Measurements from ENCODE around the gene IP6K2. TPM values are rescaled to one million over a fixed set of nuclear protein-coding genes. Genes with fewer than 3 reads are reported as not detected.

Gene IP6K2
- total RNA-seq, 5 donors from 2014 or later (not counting 1 experiment from before 2014, with no cell fraction given), result 69.0 to 95.7 (median 77.6) TPM

- no peak overlapping the region for H3K4me3 ChIP-seq (ENCODE audit: control insufficient read depth in 1 of 2, extremely low read depth in 1 of 2, low read length in 1 of 2)
- Mint-ChIP-seq H3K36me3 (peaks cover 24% of the 10 kb centered on the region), H3K9me3 (no peaks in the 10 kb centered on the region), H3K4me3 (no peak overlapping the region), H3K27me3 (no peaks in the 10 kb centered on the region), H3K4me1 (peaks cover 56 to 68% (median 68%) of the 10 kb centered on the region in 3 donors), H3K27ac (no peak overlapping the region)
- ChIA-PET CTCF (interaction anchor here in 1 of 2 donors (0.6 kb wide), 1 partner anchor 1516 kb away, joined by 3 read pairs; no protein-coding TSS in a partner anchor), POLR2A (no interaction called here)
- H3K27me3 ChIP-seq (replicated peaks in 1 of 2; ENCODE audit: control insufficient read depth in 2 of 2, extremely low read depth in 1 of 2, insufficient read depth in 2 of 2, low read length in 1 of 2), result no peaks in the 10 kb centered on the region
- DNase-seq, result no peak
- ATAC-seq (replicated peaks in 1 of 4), result no peak
- 100% methylated on average over 2 of the region's 5 CpGs for WGBS (ENCODE audit: insufficient coverage)
- peaks cover 5 to 42% of the 10 kb centered on the region in 2 donors for H3K36me3 ChIP-seq (ENCODE audit: control insufficient read depth in 2 of 2, extremely low read depth in 1 of 2, insufficient read depth in 1 of 2, low read length in 1 of 2)
- no peak overlapping the region for H3K27ac ChIP-seq (ENCODE audit: low read length)
- H3K4me1 ChIP-seq (ENCODE audit: control insufficient read depth in 1 of 2, extremely low read depth in 1 of 2, insufficient read depth in 2 of 2, low read length in 2 of 2), result peaks cover 4 to 37% of the 10 kb centered on the region in 2 experiments
- H3K9me3 ChIP-seq, result no peaks in the 10 kb centered on the region
Observed at GRCh38 chr3:48707157-48707556, 9.9 kb downstream of the IP6K2 start.

GRCh38 chr3:48702320-48702920 is 14.6 kb downstream of the IP6K2 start:
- Mint-ChIP-seq H3K27ac (peak overlapping the region in 1 of 2 donors; percentile 6), H3K4me1 (peaks cover 41 to 54% (median 51%) of the 10 kb centered on the region in 3 donors), H3K27me3 (no peaks in the 10 kb centered on the region), H3K36me3 (peaks cover 16% of the 10 kb centered on the region), H3K4me3 (no peak overlapping the region), H3K9me3 (no peaks in the 10 kb centered on the region)
- WGBS (ENCODE audit: insufficient coverage), result 84% methylated on average over 5 of the region's 6 CpGs
- H3K27ac ChIP-seq (ENCODE audit: low read length), result no peak overlapping the region
- H3K4me1 ChIP-seq (ENCODE audit: control insufficient read depth in 1 of 2, extremely low read depth in 1 of 2, insufficient read depth in 2 of 2, low read length in 2 of 2), result peaks cover 0 to 29% of the 10 kb centered on the region in 2 experiments
- ChIA-PET POLR2A (no interaction called here), CTCF (no interaction called here)
- no peaks in the 10 kb centered on the region for H3K9me3 ChIP-seq
- peaks cover 12 to 47% of the 10 kb centered on the region in 2 donors for H3K36me3 ChIP-seq (ENCODE audit: control insufficient read depth in 2 of 2, extremely low read depth in 1 of 2, insufficient read depth in 1 of 2, low read length in 1 of 2)
- DNase-seq, result no peak
- no peaks in the 10 kb centered on the region for H3K27me3 ChIP-seq (replicated peaks in 1 of 2; ENCODE audit: control insufficient read depth in 2 of 2, extremely low read depth in 1 of 2, insufficient read depth in 2 of 2, low read length in 1 of 2)
- ATAC-seq (replicated peaks in 1 of 4), result no peak
- H3K4me3 ChIP-seq (ENCODE audit: control insufficient read depth in 1 of 2, extremely low read depth in 1 of 2, low read length in 1 of 2), result no peak overlapping the region

GRCh38 chr3:48700731-48701405 is 16.2 kb downstream of the IP6K2 start:
- Mint-ChIP-seq H3K4me1 (peaks cover 34 to 53% (median 46%) of the 10 kb centered on the region in 3 donors), H3K36me3 (peaks cover 18% of the 10 kb centered on the region), H3K27ac (no peak overlapping the region), H3K27me3 (no peaks in the 10 kb centered on the region), H3K9me3 (no peaks in the 10 kb centered on the region), H3K4me3 (no peak overlapping the region)
- H3K36me3 ChIP-seq (ENCODE audit: control insufficient read depth in 2 of 2, extremely low read depth in 1 of 2, insufficient read depth in 1 of 2, low read length in 1 of 2), result peaks cover 7 to 43% of the 10 kb centered on the region in 2 donors
- ChIA-PET POLR2A (no interaction called here), CTCF (interaction anchor here in 1 of 2 donors (0.6 kb wide), 1 partner anchor 89 kb away, joined by 6 read pairs; no protein-coding TSS in a partner anchor)
- no peak overlapping the region for H3K27ac ChIP-seq (ENCODE audit: low read length)
- no peaks in the 10 kb centered on the region for H3K27me3 ChIP-seq (replicated peaks in 1 of 2; ENCODE audit: control insufficient read depth in 2 of 2, extremely low read depth in 1 of 2, insufficient read depth in 2 of 2, low read length in 1 of 2)
- no CpG with 5 or more reads among the region's 11 CpGs for WGBS (ENCODE audit: insufficient coverage)
- DNase-seq, result no peak
- no peaks in the 10 kb centered on the region for H3K9me3 ChIP-seq
- ATAC-seq (replicated peaks in 1 of 4), result no peak
- peaks cover 0 to 27% of the 10 kb centered on the region in 2 experiments for H3K4me1 ChIP-seq (ENCODE audit: control insufficient read depth in 1 of 2, extremely low read depth in 1 of 2, insufficient read depth in 2 of 2, low read length in 2 of 2)
- H3K4me3 ChIP-seq (ENCODE audit: control insufficient read depth in 1 of 2, extremely low read depth in 1 of 2, low read length in 1 of 2), result no peak overlapping the region

DNA sequence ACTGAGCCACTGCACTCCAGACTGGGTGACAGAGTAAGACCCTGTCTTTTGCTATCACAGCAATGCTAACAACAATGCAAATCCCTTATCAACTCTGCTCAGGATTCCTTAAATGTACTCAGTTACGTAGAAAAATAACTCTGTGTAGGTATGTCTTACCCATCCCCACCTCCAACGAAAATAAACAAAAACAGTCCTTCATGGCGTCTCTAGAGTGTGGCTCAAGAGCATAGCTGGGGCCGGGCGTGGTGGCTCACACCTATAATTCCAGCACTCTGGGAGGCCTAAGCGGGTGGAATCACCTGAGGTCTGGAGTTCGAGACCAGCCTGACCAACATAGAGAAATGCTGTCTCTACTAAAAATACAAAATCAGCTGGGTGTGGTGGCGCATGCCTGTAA is 18.1 kb downstream of the IP6K2 start:
- Mint-ChIP-seq H3K36me3 (peaks cover 19% of the 10 kb centered on the region), H3K27ac (peak overlapping the region in 1 of 2 donors; percentile 44), H3K4me3 (no peak overlapping the region), H3K27me3 (no peaks in the 10 kb centered on the region), H3K9me3 (no peaks in the 10 kb centered on the region), H3K4me1 (peaks cover 27 to 53% (median 41%) of the 10 kb centered on the region in 3 donors)
- no peak for DNase-seq
- peaks cover 17 to 52% of the 10 kb centered on the region in 2 donors for H3K36me3 ChIP-seq (ENCODE audit: control insufficient read depth in 2 of 2, extremely low read depth in 1 of 2, insufficient read depth in 1 of 2, low read length in 1 of 2)
- ChIA-PET POLR2A (interaction anchor here in 1 of 2 donors (0.6 kb wide), 1 partner anchor 199 kb away, joined by 3 read pairs; no protein-coding TSS in a partner anchor), CTCF (no interaction called here)
- ATAC-seq (replicated peaks in 1 of 4), result no peak
- H3K9me3 ChIP-seq, result no peaks in the 10 kb centered on the region
- H3K4me1 ChIP-seq (ENCODE audit: control insufficient read depth in 1 of 2, extremely low read depth in 1 of 2, insufficient read depth in 2 of 2, low read length in 2 of 2), result peaks cover 0 to 30% of the 10 kb centered on the region in 2 experiments
- no peaks in the 10 kb centered on the region for H3K27me3 ChIP-seq (replicated peaks in 1 of 2; ENCODE audit: control insufficient read depth in 2 of 2, extremely low read depth in 1 of 2, insufficient read depth in 2 of 2, low read length in 1 of 2)
- no peak overlapping the region for H3K27ac ChIP-seq (ENCODE audit: low read length)
- WGBS (ENCODE audit: insufficient coverage), result 96% methylated on average over 6 of the region's 8 CpGs
- no peak overlapping the region for H3K4me3 ChIP-seq (ENCODE audit: control insufficient read depth in 1 of 2, extremely low read depth in 1 of 2, low read length in 1 of 2)

- Histone ChIP-seq H3K4me3 (ENCODE audit: control insufficient read depth in 1 of 2, extremely low read depth in 1 of 2, low read length in 1 of 2) (no peak overlapping the region), H3K36me3 (ENCODE audit: control insufficient read depth in 2 of 2, extremely low read depth in 1 of 2, insufficient read depth in 1 of 2, low read length in 1 of 2) (peaks cover 17 to 62% of the 10 kb centered on the region in 2 donors), H3K9me3 (no peaks in the 10 kb centered on the region), H3K27me3 (replicated peaks in 1 of 2; ENCODE audit: control insufficient read depth in 2 of 2, extremely low read depth in 1 of 2, insufficient read depth in 2 of 2, low read length in 1 of 2) (no peaks in the 10 kb centered on the region), H3K27ac (ENCODE audit: low read length) (no peak overlapping the region), H3K4me1 (ENCODE audit: control insufficient read depth in 1 of 2, extremely low read depth in 1 of 2, insufficient read depth in 2 of 2, low read length in 2 of 2) (peaks cover 0 to 32% of the 10 kb centered on the region in 2 experiments)
- Mint-ChIP-seq H3K36me3 (peaks cover 24% of the 10 kb centered on the region), H3K27me3 (no peaks in the 10 kb centered on the region), H3K27ac (peak overlapping the region in 1 of 2 donors; percentile 6), H3K9me3 (no peaks in the 10 kb centered on the region), H3K4me3 (no peak overlapping the region), H3K4me1 (peaks cover 31 to 48% (median 37%) of the 10 kb centered on the region in 3 donors)
- POLR2A ChIA-PET, result no interaction called here
- ATAC-seq (replicated peaks in 1 of 4) (no peak), DNase-seq (no peak)
- no CpG with 5 or more reads among the region's 3 CpGs for WGBS (ENCODE audit: insufficient coverage)
- CTCF ChIA-PET, result interaction anchor here in 1 of 2 donors (1.1 kb wide), 1 partner anchor 13 kb away, joined by 3 read pairs; no protein-coding TSS in a partner anchor
Observed at GRCh38 chr3:48697952-48698351, 19.1 kb downstream of the IP6K2 start.

- peaks cover 0 to 32% of the 10 kb centered on the region in 2 experiments for H3K4me1 ChIP-seq (ENCODE audit: control insufficient read depth in 1 of 2, extremely low read depth in 1 of 2, insufficient read depth in 2 of 2, low read length in 2 of 2)
- Mint-ChIP-seq H3K4me3 (no peak overlapping the region), H3K27me3 (no peaks in the 10 kb centered on the region), H3K36me3 (peaks cover 25% of the 10 kb centered on the region), H3K4me1 (peaks cover 24 to 40% (median 28%) of the 10 kb centered on the region in 3 donors), H3K9me3 (no peaks in the 10 kb centered on the region), H3K27ac (peak overlapping the region in 1 of 2 donors; percentile 25)
- ATAC-seq (replicated peaks in 1 of 4) (no peak), DNase-seq (no peak)
- H3K9me3 ChIP-seq, result no peaks in the 10 kb centered on the region
- ChIA-PET CTCF (no interaction called here), POLR2A (interaction anchor here (0.6 to 0.7 kb wide), 3 partner anchors 78 to 333 kb away, joined by 3 to 7 read pairs (median 5); partner anchors contain the start of gene IMPDH2 (in 1 of the 2))
- H3K4me3 ChIP-seq (ENCODE audit: control insufficient read depth in 1 of 2, extremely low read depth in 1 of 2, low read length in 1 of 2), result no peak overlapping the region
- peaks cover 17 to 70% of the 10 kb centered on the region in 2 donors for H3K36me3 ChIP-seq (ENCODE audit: control insufficient read depth in 2 of 2, extremely low read depth in 1 of 2, insufficient read depth in 1 of 2, low read length in 1 of 2)
- H3K27me3 ChIP-seq (replicated peaks in 1 of 2; ENCODE audit: control insufficient read depth in 2 of 2, extremely low read depth in 1 of 2, insufficient read depth in 2 of 2, low read length in 1 of 2), result no peaks in the 10 kb centered on the region
- no peak overlapping the region for H3K27ac ChIP-seq (ENCODE audit: low read length)
Observed at GRCh38 chr3:48696601-48697000, 20.4 kb downstream of the IP6K2 start.
